Thoracic aorta (tissue), 2 donors: ENCODE results near the gene LAMC3. TPM values are rescaled to one million over a fixed set of nuclear protein-coding genes. Genes with fewer than 3 reads are reported as not detected.

ENCODE experiments used
- ATAC-seq: fragments of 150-250 bp; one replicate; pipeline ENCODE4 v1.8.0; 2017; ENCODE audit warnings: low read depth; ENCODE audit not compliant: insufficient number of reproducible peaks, low FRiP score
- DNase-seq: peaks from one replicate; pipeline ENCODE4 v3.0.0-alpha.2; 2020; ENCODE audit warnings: low spot score
- H3K27ac ChIP-seq, 2 donors: fragments of 200-600 bp; sonication (generic); 1 replicate in 1 of 2; 2 replicates in 1 of 2; pipeline ENCODE4 v1.5.1; 2016; ENCODE audit warnings: mild to moderate bottlenecking in 2 of 2, moderate library complexity in 2 of 2
- H3K27me3 ChIP-seq: fragments of 200-600 bp; sonication (generic); replicated peaks from 2 replicates; pipeline ENCODE4 v1.6.0; 2016; ENCODE audit warnings: mild to moderate bottlenecking; ENCODE audit not compliant: insufficient read depth
- H3K36me3 ChIP-seq: fragments of 200-600 bp; sonication (generic); one replicate; pipeline ENCODE4 v1.5.1; 2016
- H3K4me1 ChIP-seq, 2 donors: fragments of 200-600 bp; sonication (generic); 1 replicate in 1 of 2; 2 replicates in 1 of 2; pipeline versions ENCODE4 v1.5.1 to v1.6.0; 2016; ENCODE audit warnings: low read depth in 2 of 2, mild to moderate bottlenecking in 1 of 2; ENCODE audit not compliant: control insufficient read depth in 1 of 2
- H3K4me3 ChIP-seq: fragments of 200-600 bp; sonication (generic); 2 replicates; pipeline ENCODE4 v1.5.1; 2016; ENCODE audit warnings: mild to moderate bottlenecking
- H3K9me3 ChIP-seq: fragments of 200-600 bp; sonication (generic); 2 replicates; pipeline ENCODE4 v1.5.1; 2016
- CTCF ChIP-seq: fragments of 200-600 bp; sonication (generic); IDR thresholded peaks from one replicate; pipeline ENCODE4 v1.5.1; 2019; ENCODE audit warnings: antibody characterized with exemption
- total RNA-seq, 2 donors: library from RNA; depleted of rRNA; stranded (reverse); fragments of >200 nt; gene quantifications; one replicate each; pipeline versions ENCODE4 v1.1.0 to v1.2.3, GENCODE V29; 2016

The LAMC3 gene
- total RNA-seq, 2 donors from 2014 or later = 0.54 to 2.8 TPM

GRCh38 chr9:131119600-131119999 is 110.6 kb downstream of the LAMC3 start:
- ATAC-seq = no peak
- DNase-seq = no peak
- no peaks in the 10 kb centered on the region for H3K27me3 ChIP-seq
- H3K36me3 ChIP-seq = no peaks in the 10 kb centered on the region
- H3K4me1 ChIP-seq = peaks cover 12 to 17% of the 10 kb centered on the region in 2 donors
- H3K9me3 ChIP-seq = no peaks in the 10 kb centered on the region
- no peak overlapping the region for H3K27ac ChIP-seq
- no peak for TF ChIP-seq CTCF
- H3K4me3 ChIP-seq = no peak overlapping the region

GRCh38 chr9:131120620-131121228 is 111.8 kb downstream of the LAMC3 start:
- ATAC-seq = no peak
- TF ChIP-seq CTCF = no peak

DNA sequence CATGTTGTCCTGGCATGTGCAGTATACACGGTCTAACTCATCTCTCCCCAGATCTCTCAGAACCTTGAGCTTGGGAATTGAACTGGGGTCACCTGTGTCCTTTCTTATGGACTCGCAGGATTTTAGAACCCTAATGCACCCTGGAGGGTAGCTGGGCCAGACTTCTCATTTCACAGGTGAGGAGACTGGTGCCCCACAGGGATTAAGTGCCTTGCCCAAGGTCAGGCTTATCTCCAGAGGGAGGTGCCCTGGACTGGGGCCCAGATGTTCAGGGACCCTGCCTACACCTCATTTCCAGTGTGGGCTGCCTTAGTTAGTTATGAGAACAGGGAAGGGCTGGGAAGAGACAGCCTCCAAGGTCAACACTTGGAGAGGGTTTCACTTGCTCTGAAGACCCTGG is 112.4 kb downstream of the LAMC3 start:
- no peaks in the 10 kb centered on the region for H3K36me3 ChIP-seq
- ATAC-seq (no peak), DNase-seq (no peak)
- no peak for TF ChIP-seq CTCF
- H3K27me3 ChIP-seq = no peaks in the 10 kb centered on the region
- no peaks in the 10 kb centered on the region for H3K9me3 ChIP-seq
- H3K27ac ChIP-seq = no peak overlapping the region
- H3K4me3 ChIP-seq = no peak overlapping the region
- H3K4me1 ChIP-seq = peaks cover 18 to 24% of the 10 kb centered on the region in 2 donors

More at GRCh38 chr9:131120620-131121228, 111.8 kb downstream of the LAMC3 start:
- H3K4me3 ChIP-seq = no peak overlapping the region
- H3K4me1 ChIP-seq = peaks cover 14 to 20% of the 10 kb centered on the region in 2 donors
- no peak for DNase-seq
- H3K36me3 ChIP-seq = no peaks in the 10 kb centered on the region
- H3K9me3 ChIP-seq = no peaks in the 10 kb centered on the region
- no peaks in the 10 kb centered on the region for H3K27me3 ChIP-seq
- no peak overlapping the region for H3K27ac ChIP-seq

- no peak for DNase-seq
- ATAC-seq = no peak
- no peaks in the 10 kb centered on the region for H3K36me3 ChIP-seq
- no peak for TF ChIP-seq CTCF
- H3K27me3 ChIP-seq = no peaks in the 10 kb centered on the region
- H3K4me3 ChIP-seq = no peak overlapping the region
- no peak overlapping the region for H3K27ac ChIP-seq
- no peaks in the 10 kb centered on the region for H3K9me3 ChIP-seq
- H3K4me1 ChIP-seq = peaks cover 20 to 27% of the 10 kb centered on the region in 2 donors
Measured at GRCh38 chr9:131122158-131122557, 113.2 kb downstream of the LAMC3 start.

DNA sequence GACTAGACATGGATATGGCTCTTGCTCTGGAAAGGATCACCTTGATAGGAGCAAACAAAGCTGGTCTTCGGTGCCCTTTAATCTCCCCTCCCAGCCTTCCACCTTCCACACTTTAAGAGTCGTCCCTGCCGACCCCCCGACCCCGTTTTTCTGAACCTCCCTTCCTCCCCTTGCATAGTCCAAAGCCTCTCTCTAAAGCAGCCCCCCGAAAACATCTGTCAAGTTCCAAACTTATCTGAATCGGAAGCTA is 116.0 kb downstream of the LAMC3 start:
- Histone ChIP-seq H3K9me3 (no peaks in the 10 kb centered on the region), H3K36me3 (peaks cover 24% of the 10 kb centered on the region), H3K27ac (peak overlapping the region; percentile 84 to 87), H3K27me3 (no peaks in the 10 kb centered on the region), H3K4me1 (peaks cover 17% of the 10 kb centered on the region in 2 donors), H3K4me3 (peak overlapping the region; percentile 98)
- DNase-seq (no peak), ATAC-seq (peak; percentile 22)
- no peak for TF ChIP-seq CTCF
